BJ (cell line): Measurements from ENCODE around the gene CCDC86. TPM values are rescaled to one million over a fixed set of nuclear protein-coding genes. Genes with fewer than 3 reads are reported as not detected.

ENCODE experiments used
- CTCF ChIA-PET: fragments of 350-600 bp; formaldehyde crosslinking; extraction: SDS; loops from one replicate; lab custom pipeline; 2021; ENCODE audit warnings: antibody characterized with exemption, inconsistent platforms; lab: Yijun Ruan, JAX
- POLR2A ChIA-PET: fragments of 300-600 bp; sonication (Branson Sonifier 250); formaldehyde crosslinking; extraction: SDS; loops from one replicate; lab custom pipeline; 2021; ENCODE audit warnings: antibody characterized with exemption; lab: Charles Lee
- DNase-seq: peaks from one replicate; pipeline ENCODE4 v3.0.0-alpha.2; 2011; ENCODE audit warnings: low read depth
- H3K27me3 ChIP-seq: 2 replicates; pipeline ENCODE4 v1.6.0; 2011; ENCODE audit warnings: low read length; ENCODE audit not compliant: control insufficient read depth, insufficient read depth
- H3K36me3 ChIP-seq: 2 replicates; pipeline ENCODE4 v1.5.1; 2011; ENCODE audit warnings: low read length; ENCODE audit not compliant: control insufficient read depth, insufficient read depth
- H3K4me3 ChIP-seq: 2 replicates; pipeline ENCODE4 v1.5.1; 2011; ENCODE audit warnings: low read depth, mild to moderate bottlenecking, control low read depth, low read length
- CTCF ChIP-seq: IDR thresholded peaks from 2 replicates; pipeline ENCODE4 v1.5.1; 2011; ENCODE audit warnings: low read depth, mild to moderate bottlenecking, control low read depth, inconsistent platforms, low read length, moderate library complexity; ENCODE audit not compliant: insufficient read depth
- polyA plus RNA-seq: library from polyadenylated mRNA; depleted of rRNA; stranded (reverse); fragments of >200 nt; gene quantifications from 2 replicates; pipeline ENCODE4 v1.2.3, GENCODE V29; 2011

CCDC86 gene
- polyA plus RNA-seq, 1 experiment = 21.2 TPM

- ChIA-PET POLR2A (no interaction called here), CTCF (interaction anchor here (0.7 to 1.0 kb wide), 3 partner anchors 21 to 27 kb away, joined by 3 read pairs; no protein-coding TSS in a partner anchor)
- no peak for DNase-seq
- no peaks in the 10 kb centered on the region for H3K36me3 ChIP-seq
- no peak for TF ChIP-seq CTCF
- peaks cover 1% of the 10 kb centered on the region for H3K27me3 ChIP-seq
- no peak overlapping the region for H3K4me3 ChIP-seq
Observed at GRCh38 chr11:60810151-60810550, 31.8 kb upstream of the CCDC86 start.

GRCh38 chr11:60810569-60810968 is 31.3 kb upstream of the CCDC86 start:
- TF ChIP-seq CTCF = no peak
- ChIA-PET POLR2A (no interaction called here), CTCF (interaction anchor here (0.7 to 1.0 kb wide), 3 partner anchors 20 to 26 kb away, joined by 3 read pairs; no protein-coding TSS in a partner anchor)
- Histone ChIP-seq H3K4me3 (no peak overlapping the region), H3K36me3 (no peaks in the 10 kb centered on the region), H3K27me3 (peaks cover 1% of the 10 kb centered on the region)
- no peak for DNase-seq

- Histone ChIP-seq H3K4me3 (no peak overlapping the region), H3K27me3 (peaks cover 1% of the 10 kb centered on the region), H3K36me3 (no peaks in the 10 kb centered on the region)
- TF ChIP-seq CTCF = no peak
- no peak for DNase-seq
- ChIA-PET POLR2A (no interaction called here), CTCF (no interaction called here)
Observed at GRCh38 chr11:60813324-60813723, 28.6 kb upstream of the CCDC86 start.

- Histone ChIP-seq H3K27me3 (peaks cover 1% of the 10 kb centered on the region), H3K4me3 (no peak overlapping the region), H3K36me3 (no peaks in the 10 kb centered on the region)
- no peak for TF ChIP-seq CTCF
- ChIA-PET POLR2A (no interaction called here), CTCF (no interaction called here)
- DNase-seq = no peak
Observed at GRCh38 chr11:60814112-60814511, 27.8 kb upstream of the CCDC86 start.

GRCh38 chr11:60816590-60817157 is 25.2 kb upstream of the CCDC86 start:
- no peak for DNase-seq
- ChIA-PET POLR2A (no interaction called here), CTCF (interaction anchor here (1.2 kb wide), 1 partner anchor 15 kb away, joined by 5 read pairs; no protein-coding TSS in a partner anchor)
- Histone ChIP-seq H3K27me3 (peaks cover 3% of the 10 kb centered on the region), H3K4me3 (no peak overlapping the region), H3K36me3 (no peaks in the 10 kb centered on the region)
- TF ChIP-seq CTCF = no peak
